H1 (cell line): ENCODE data around the gene SHPK. TPM values are rescaled to one million over a fixed set of nuclear protein-coding genes. Genes with fewer than 3 reads are reported as not detected.
A peak's percentile ranks its signal among the peaks of the same experiment; 100 is the strongest.

Experiments used
- CTCF ChIA-PET: fragments of 300-600 bp; sonication (Branson Sonifier 250); formaldehyde crosslinking; loops from one replicate; lab custom pipeline; 2021; ENCODE audit not compliant: partially characterized antibody; lab: Charles Lee
- POLR2A ChIA-PET: fragments of 300-600 bp; sonication (Branson Sonifier 250); formaldehyde crosslinking; loops from one replicate; lab custom pipeline; 2021; ENCODE audit warnings: inconsistent platforms; ENCODE audit not compliant: partially characterized antibody; lab: Charles Lee
- DNase-seq, 2 experiments: peaks; one replicate each; pipeline versions ENCODE4 v3.0.0 to v3.0.0-alpha.2; 2010 to 2022; ENCODE audit warnings: low spot score in 2 of 2, low read depth in 1 of 2, mixed read lengths in 1 of 2
- FAIRE-seq: peaks from 2 replicates; lab custom pipeline; 2011; peaks lifted over from hg19 to GRCh38; lab: Jason Lieb, UNC
- H2AFZ ChIP-seq: 2 replicates; pipeline ENCODE4 v1.8.1; 2012; ENCODE audit warnings: low read length, inconsistent platforms
- H2AK5ac ChIP-seq: 2 replicates; pipeline ENCODE4 v1.6.1; 2013; ENCODE audit warnings: low read depth, low read length
- H2BK120ac ChIP-seq: replicated peaks from 2 replicates; pipeline ENCODE3; 2013; ENCODE audit warnings: low read depth, low read length, inconsistent platforms
- H2BK12ac ChIP-seq: 2 replicates; pipeline ENCODE4 v1.6.1; 2013; ENCODE audit warnings: low read depth, low read length
- H2BK15ac ChIP-seq: 2 replicates; pipeline ENCODE4 v1.6.1; 2013; ENCODE audit warnings: low read length
- H2BK20ac ChIP-seq: 2 replicates; pipeline ENCODE4 v1.6.1; 2013; ENCODE audit warnings: low read length
- H2BK5ac ChIP-seq: 2 replicates; pipeline ENCODE4 v1.6.1; 2013; ENCODE audit warnings: low read depth, low read length
- H3K14ac ChIP-seq: 2 replicates; pipeline ENCODE4 v1.6.1; 2013; ENCODE audit warnings: inconsistent platforms; ENCODE audit not compliant: insufficient read length
- H3K18ac ChIP-seq: 2 replicates; pipeline ENCODE4 v1.6.1; 2013; ENCODE audit warnings: low read length; ENCODE audit errors: extremely low read depth
- H3K23ac ChIP-seq: 2 replicates; pipeline ENCODE4 v1.6.1; 2013; ENCODE audit warnings: inconsistent platforms; ENCODE audit not compliant: insufficient read length
- H3K23me2 ChIP-seq: 2 replicates; pipeline ENCODE4 v1.6.1; 2013; ENCODE audit warnings: low read depth, low read length
- H3K27ac ChIP-seq: 2 replicates; pipeline ENCODE4 v1.6.1; 2011; ENCODE audit warnings: low read depth, low read length, inconsistent platforms
- H3K27me3 ChIP-seq, 4 experiments: replicated peaks in 1 of 4; 1 replicate in 1 of 4; 2 replicates in 3 of 4; pipeline versions ENCODE4 v1.6.1 to v1.8.1; 2011 to 2013; ENCODE audit warnings: low read length in 3 of 4, mild to moderate bottlenecking in 3 of 4, inconsistent platforms in 2 of 4, mixed read lengths in 2 of 4, moderate library complexity in 1 of 4; ENCODE audit not compliant: control insufficient read depth in 3 of 4, insufficient read depth in 3 of 4; ENCODE audit errors: extremely low read depth in 1 of 4
- H3K36me3 ChIP-seq, 4 experiments: 2 replicates each; pipeline versions ENCODE4 v1.6.1 to v1.8.1; 2011 to 2013; ENCODE audit warnings: mild to moderate bottlenecking in 4 of 4, low read length in 3 of 4, moderate library complexity in 2 of 4, control low read depth in 1 of 4, inconsistent platforms in 1 of 4; ENCODE audit not compliant: insufficient read depth in 4 of 4, control insufficient read depth in 2 of 4
- H3K4ac ChIP-seq: replicated peaks from 2 replicates; pipeline ENCODE3; 2013; ENCODE audit warnings: low read length, low read depth, mixed read lengths, inconsistent platforms; ENCODE audit not compliant: insufficient read length
- H3K4me1 ChIP-seq, 4 experiments: replicated peaks in 1 of 4; 1 replicate in 1 of 4; 2 replicates in 3 of 4; pipeline versions ENCODE4 v1.6.1 to v1.8.1; 2011 to 2013; ENCODE audit warnings: low read length in 3 of 4, inconsistent platforms in 2 of 4, mixed read lengths in 1 of 4; ENCODE audit not compliant: insufficient read depth in 4 of 4, control insufficient read depth in 3 of 4
- H3K4me2 ChIP-seq, 2 experiments: 2 replicates each; pipeline versions ENCODE4 v1.6.1 to v1.8.1; 2011 to 2013; ENCODE audit warnings: low read depth in 2 of 2, low read length in 2 of 2, control low read depth in 1 of 2, inconsistent platforms in 1 of 2, mild to moderate bottlenecking in 1 of 2; ENCODE audit not compliant: insufficient read depth in 1 of 2
- H3K4me3 ChIP-seq, 4 experiments: fragments of 200-600, 300-600 bp in 1 of 4; sonication (generic), shearing (Covaris generic), sonication (Bioruptor Twin) in 1 of 4; 2 replicates each; pipeline versions ENCODE4 v1.5.1 to v1.8.1; 2011 to 2016; ENCODE audit warnings: low read length in 4 of 4, low read depth in 3 of 4, control low read depth in 2 of 4, inconsistent platforms in 2 of 4, mild to moderate bottlenecking in 2 of 4, mixed read lengths in 1 of 4, moderate library complexity in 1 of 4; ENCODE audit not compliant: insufficient read depth in 2 of 4; ENCODE audit errors: extremely low read depth in 1 of 4
- H3K56ac ChIP-seq: replicated peaks from 2 replicates; pipeline ENCODE3; 2013; ENCODE audit warnings: low read depth, mild to moderate bottlenecking, mixed read lengths, low read length, inconsistent platforms; ENCODE audit not compliant: insufficient read length
- H3K79me1 ChIP-seq: 2 replicates; pipeline ENCODE4 v1.6.1; 2013; ENCODE audit warnings: low read depth, low read length, control low read depth
- H3K79me2 ChIP-seq, 2 experiments: 2 replicates each; pipeline versions ENCODE4 v1.6.1 to v1.8.1; 2012 to 2013; ENCODE audit warnings: low read length in 2 of 2, mild to moderate bottlenecking in 2 of 2, inconsistent platforms in 1 of 2; ENCODE audit not compliant: insufficient read depth in 2 of 2, control insufficient read depth in 1 of 2
- H3K9ac ChIP-seq, 4 experiments: replicated peaks in 1 of 4; 1 replicate in 1 of 4; 2 replicates in 3 of 4; pipeline versions ENCODE4 v1.6.1 to v1.8.1; 2011 to 2013; ENCODE audit warnings: low read depth in 3 of 4, low read length in 3 of 4, control low read depth in 2 of 4, mild to moderate bottlenecking in 2 of 4, moderate library complexity in 2 of 4, inconsistent platforms in 1 of 4; ENCODE audit errors: extremely low read depth in 1 of 4
- H3K9me3 ChIP-seq, 2 experiments: 2 replicates each; pipeline versions ENCODE4 v1.6.1 to v1.8.1; 2012 to 2013; ENCODE audit warnings: mild to moderate bottlenecking in 2 of 2, moderate library complexity in 2 of 2, control low read depth in 1 of 2, inconsistent platforms in 1 of 2, low read depth in 1 of 2, low read length in 1 of 2, mixed read lengths in 1 of 2; ENCODE audit not compliant: insufficient read depth in 2 of 2
- H4K20me1 ChIP-seq, 2 experiments: replicated peaks in 1 of 2; 2 replicates each; pipeline versions ENCODE3 to v1.8.1; 2011 to 2013; ENCODE audit warnings: inconsistent platforms in 2 of 2, low read length in 2 of 2, mild to moderate bottlenecking in 1 of 2; ENCODE audit not compliant: insufficient read depth in 2 of 2, control insufficient read depth in 1 of 2
- H4K5ac ChIP-seq: 2 replicates; pipeline ENCODE4 v1.6.1; 2013; ENCODE audit warnings: low read length, low read depth, mixed read lengths, inconsistent platforms; ENCODE audit not compliant: insufficient read length
- H4K8ac ChIP-seq: 2 replicates; pipeline ENCODE4 v1.8.0; 2013; ENCODE audit warnings: mild to moderate bottlenecking, moderate library complexity, low read length, inconsistent platforms; ENCODE audit not compliant: insufficient read depth; ENCODE audit errors: extremely low read depth
- H4K91ac ChIP-seq: replicated peaks from 2 replicates; pipeline ENCODE3; 2013; ENCODE audit warnings: low read length, mixed read lengths, inconsistent platforms; ENCODE audit not compliant: insufficient read length
- HDAC2 ChIP-seq, 2 experiments: fragments of 300-600 bp in 1 of 2; sonication (generic) in 1 of 2; IDR thresholded peaks; 2 replicates each; pipeline ENCODE4 v1.6.1; 2011 to 2012; ENCODE audit warnings: low read depth in 2 of 2, low read length in 2 of 2, mild to moderate bottlenecking in 2 of 2, moderate library complexity in 2 of 2, borderline replicate concordance in 1 of 2, inconsistent platforms in 1 of 2
- KDM1A ChIP-seq: fragments of 200-600, 300-600 bp; sonication (generic); IDR thresholded peaks from 2 replicates; pipeline ENCODE4 v1.7.1; 2016; ENCODE audit warnings: mild to moderate bottlenecking, low read length, borderline replicate concordance
- KDM4A ChIP-seq: IDR thresholded peaks from one replicate; pipeline ENCODE4 v1.7.1; 2012; ENCODE audit warnings: low read depth, mild to moderate bottlenecking, moderate library complexity, low read length, inconsistent platforms; ENCODE audit not compliant: severe bottlenecking
- SIN3A ChIP-seq, 2 experiments: IDR thresholded peaks in 1 of 2; conservative IDR thresholded peaks in 1 of 2; 2 replicates each; pipeline ENCODE4 v1.6.1; 2011 to 2012; ENCODE audit warnings: low read length in 2 of 2, improper control_type of control experiment in 1 of 2, low read depth in 1 of 2, mild to moderate bottlenecking in 1 of 2
- TBP ChIP-seq: IDR thresholded peaks from 2 replicates; pipeline ENCODE4 v1.6.1; 2011; ENCODE audit warnings: low read depth, low read length, improper control_type of control experiment
- WGBS, 2 experiments: shearing (Covaris generic) in 1 of 2; methylation state at CpG; one replicate each; pipeline versions ENCODE4 v1.1.6 to v1.1.7; 2013 to 2015; ENCODE audit warnings: low lambda C conversion rate in 2 of 2, mixed read lengths in 2 of 2, inconsistent platforms in 1 of 2, low coverage in 1 of 2, missing lambda C conversion rate in 1 of 2; ENCODE audit not compliant: insufficient replicate concordance in 2 of 2, insufficient coverage in 1 of 2, insufficient read length in 1 of 2; ENCODE audit errors: extremely low coverage in 1 of 2, missing lambda C conversion rate in 1 of 2; 5-methylcytosine and 5-hydroxymethylcytosine counted together
- polyA plus RNA-seq, 7 experiments: library from polyadenylated mRNA; depleted of rRNA in 3 of 7; stranded (reverse) in 5 of 7; unstranded in 2 of 7; fragments of >200 nt in 5 of 7; fragments of 200-250 nt in 2 of 7; gene quantifications; 1 replicate in 5 of 7; 2 replicates in 1 of 7; 4 replicates in 1 of 7; pipeline versions ENCODE4 v1.2.1 to v1.2.3, GENCODE V29; 2011 to 2013; ENCODE audit warnings: missing spikeins in 2 of 7, mixed read lengths in 2 of 7
- total RNA-seq: library from RNA; stranded (reverse); fragmentation: NEBNext Ultra II Directional; extraction: Animal tissue kit (Norgen Biotek cat#: 25700); gene quantifications from 2 replicates; pipeline ENCODE4 v1.2.1, GENCODE V29; 2021

Gene SHPK
- total and polyA plus RNA-seq, 2 of the 8 experiments (the other 6 are each of a cell fraction or from before 2014, with no cell fraction given), result 28.6 to 36.7 TPM

DNA sequence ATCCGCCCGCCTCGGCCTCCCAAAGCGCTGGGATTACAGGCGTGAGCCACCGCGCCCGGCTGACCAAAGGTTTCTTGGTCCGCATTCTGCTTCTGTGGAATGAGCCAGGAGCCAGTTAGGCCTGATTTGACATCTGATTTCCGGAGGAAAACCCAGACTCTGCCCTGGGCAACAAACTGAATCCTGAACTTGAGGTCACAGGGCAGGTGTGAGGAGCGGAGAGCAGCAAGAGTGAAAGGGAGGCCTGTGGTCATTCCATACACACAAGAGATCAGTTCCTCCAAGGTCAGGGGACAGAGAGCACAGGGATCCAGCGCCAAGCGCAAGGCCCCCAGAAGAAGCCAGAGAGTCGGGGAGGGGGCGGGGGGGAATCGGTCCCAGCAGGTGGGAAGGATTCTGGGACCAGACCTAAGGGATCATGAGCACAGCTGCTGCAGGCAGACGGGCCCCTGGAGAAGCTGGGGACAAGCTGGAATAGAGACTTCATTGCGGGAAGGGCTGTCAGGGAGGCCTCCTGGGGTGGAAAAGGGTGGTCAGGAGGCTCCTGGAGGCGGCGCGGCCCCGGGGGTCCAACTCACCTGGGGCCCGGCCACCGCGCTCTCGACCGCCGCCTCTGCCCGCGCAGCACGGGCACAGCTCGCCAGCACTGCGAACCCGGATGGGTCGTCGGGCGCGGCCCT lies 436 bp downstream of the SHPK start:
- no peak overlapping the region for H2BK120ac ChIP-seq
- no peak overlapping the region for H2BK12ac ChIP-seq
- peak overlapping the region; percentile 81 for H4K91ac ChIP-seq
- peak overlapping the region; percentile 87 to 95 (median 88) for H3K4me3 ChIP-seq
- no peaks in the 10 kb centered on the region for H3K27me3 ChIP-seq
- peak overlapping the region; percentile 38 for H4K8ac ChIP-seq
- FAIRE-seq (no peak), DNase-seq (no peak)
- H2BK5ac ChIP-seq, result peak overlapping the region; percentile 78; the same call in 1 of the 2 replicates
- H3K4me1 ChIP-seq, result peaks cover 0 to 5% (median 1%) of the 10 kb centered on the region in 4 experiments; a peak in 3 of 7 replicates
- peak overlapping the region; percentile 63; the same call in 1 of the 2 replicates for H3K27ac ChIP-seq
- no peak overlapping the region for H3K23ac ChIP-seq
- peaks cover 3 to 11% (median 6%) of the 10 kb centered on the region in 4 experiments; a peak in 6 of 8 replicates for H3K36me3 ChIP-seq
- no peak overlapping the region; the same call in 1 of the 2 replicates for H2AFZ ChIP-seq
- peak overlapping the region; percentile 87 for H3K18ac ChIP-seq
- peak overlapping the region; percentile 95 for H3K56ac ChIP-seq
- peaks cover 6% of the 10 kb centered on the region; the same call in 1 of the 2 replicates for H3K23me2 ChIP-seq
- no peak overlapping the region for H2BK15ac ChIP-seq
- 26% methylated on average over 23 of the region's 38 CpGs; no CpG with 5 or more reads in 1 of the 2 experiments for WGBS, 2 experiments
- H4K20me1 ChIP-seq, result peaks cover 2 to 11% of the 10 kb centered on the region in 2 experiments
- H4K5ac ChIP-seq, result peak overlapping the region; percentile 63
- peaks cover 6% of the 10 kb centered on the region; the same call in 1 of the 2 replicates for H3K79me1 ChIP-seq
- no peak overlapping the region for H2BK20ac ChIP-seq
- CTCF ChIA-PET, result interaction anchor here (0.8 to 2.0 kb wide), 4 partner anchors 13 to 47 kb away, joined by 3 to 4 read pairs (median 4); no protein-coding TSS in a partner anchor
- POLR2A ChIA-PET, result interaction anchor here (0.6 to 3.4 kb wide), 11 partner anchors 9 to 172 kb away, joined by 3 to 19 read pairs (median 5); partner anchors contain the start of gene TAX1BP3
- H3K9me3 ChIP-seq, result no peaks in the 10 kb centered on the region
- peak overlapping the region; percentile 52 to 70 (median 69); a peak in 6 of 7 replicates for H3K9ac ChIP-seq
- TF ChIP-seq KDM4A, result peak; percentile 83
- no peak; a peak in 1 of 4 replicates for TF ChIP-seq HDAC2 (IDR thresholded peaks at IDR 0.05; ENCODE audit: borderline replicate concordance in 1 of 2, low read depth in 2 of 2, low read length in 2 of 2)
- no peak for TF ChIP-seq KDM1A
- TF ChIP-seq SIN3A (conservative IDR thresholded peaks at IDR 0.05 in 1 of 2, IDR thresholded peaks at IDR 0.05 in 1 of 2; ENCODE audit: low read depth in 1 of 2, low read length in 2 of 2), result 0 out of 4 replicates have a peak, but pooled peaks of 1 of the 2 experiments have one; percentile 27
- no peak for TF ChIP-seq TBP
- H3K4me2 ChIP-seq, result peak overlapping the region; percentile 50 to 92
- H3K4ac ChIP-seq, result no peak overlapping the region
- H2AK5ac ChIP-seq, result no peak overlapping the region
- peaks cover 0 to 20% of the 10 kb centered on the region in 2 experiments; a peak in 2 of 4 replicates for H3K79me2 ChIP-seq
- H3K14ac ChIP-seq, result no peak overlapping the region
